GM19035 (cell line): ENCODE data around the gene RAB5B.
A peak's percentile ranks its signal among the peaks of the same experiment; 100 is the strongest.
"Not testable (repeated sequence)": the region's sequence is repeated elsewhere in the genome, so short reads cannot be mapped to it uniquely, and the experiment has no call there.

Experiments
- ATAC-seq: cut with Tn5 transposase; IDR thresholded peaks from one replicate; pipeline ENCODE4 v1.9.1; 2021; ENCODE audit not compliant: unreplicated experiment

The RAB5B gene

DNA sequence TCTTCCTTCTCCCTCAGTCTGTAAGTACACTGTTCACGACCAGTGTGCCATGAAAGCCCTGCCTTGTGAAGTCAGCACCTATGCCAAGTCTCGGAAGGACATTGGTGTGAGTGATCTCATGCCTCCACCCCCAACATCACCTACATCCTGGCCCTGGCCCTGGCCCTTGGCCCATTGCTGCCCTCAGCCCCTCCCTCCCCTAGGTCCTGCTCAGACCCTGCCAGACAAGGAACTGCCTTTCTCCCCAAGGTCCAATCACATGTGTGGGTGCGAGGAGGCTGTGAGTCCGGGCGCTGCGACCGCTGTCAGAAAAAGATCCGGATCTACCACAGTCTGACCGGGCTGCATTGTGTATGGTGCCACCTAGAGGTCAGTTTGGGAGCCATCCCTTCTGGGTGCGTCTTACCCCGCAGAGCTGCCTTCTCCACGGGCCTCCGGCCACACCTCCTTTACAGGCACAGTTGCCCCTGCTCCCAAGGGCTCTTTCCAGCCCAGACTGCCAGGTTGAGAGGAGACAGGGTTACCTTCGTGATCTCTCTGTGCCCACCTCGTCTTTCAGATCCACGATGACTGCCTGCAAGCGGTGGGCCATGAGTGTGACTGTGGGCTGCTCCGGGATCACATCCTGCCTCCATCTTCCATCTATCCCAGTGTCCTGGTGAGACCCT, 33.7 kb upstream of the RAB5B start:
- ATAC-seq, result peak; percentile 97

DNA sequence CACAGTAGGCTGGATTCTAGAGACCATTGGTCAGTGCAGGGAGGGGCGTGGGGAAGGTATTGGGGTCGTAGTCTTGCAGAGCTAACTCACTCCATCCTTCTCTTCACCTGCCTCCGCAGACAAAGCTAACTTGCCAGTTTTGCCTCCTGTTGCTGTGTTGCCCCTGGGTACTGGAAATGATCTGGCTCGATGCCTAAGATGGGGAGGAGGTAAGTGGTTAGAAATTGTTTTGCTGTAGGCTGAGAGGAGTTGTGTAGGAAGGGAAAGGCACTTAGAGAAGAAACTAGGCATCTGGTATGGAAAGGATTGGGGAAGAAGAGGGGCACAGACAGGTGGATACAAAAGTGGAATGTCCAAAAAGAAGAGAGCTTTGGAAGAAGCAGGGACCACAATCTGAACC, 31.8 kb upstream of the RAB5B start:
- ATAC-seq, result no peak

DNA sequence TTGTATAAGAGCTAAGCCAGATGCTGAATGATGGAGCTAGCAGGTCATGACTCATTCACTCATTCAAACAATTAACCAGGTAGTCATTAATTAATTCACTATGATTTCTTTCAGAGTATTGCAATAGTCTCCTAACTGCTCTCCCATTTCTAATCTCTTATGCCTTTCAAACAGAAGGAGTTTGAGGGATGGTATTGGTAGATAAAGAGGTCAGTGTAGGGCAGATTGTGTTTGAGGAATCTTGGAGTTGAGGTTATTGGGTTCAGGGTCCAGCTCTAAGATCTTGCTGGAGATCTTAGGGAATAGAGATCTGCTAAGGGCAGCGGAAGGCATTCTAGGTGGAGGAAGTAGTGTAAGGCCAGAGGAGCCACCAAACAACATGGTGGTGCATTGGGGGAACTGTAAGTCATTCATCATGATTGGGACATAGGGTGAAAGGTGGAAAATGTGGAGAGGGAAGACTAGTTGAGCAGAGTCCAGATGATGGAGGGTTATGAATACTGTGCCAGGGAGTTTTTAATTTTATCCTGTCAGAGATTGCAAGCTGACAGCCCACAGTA, 31.2 kb upstream of the RAB5B start:
- no peak for ATAC-seq

DNA sequence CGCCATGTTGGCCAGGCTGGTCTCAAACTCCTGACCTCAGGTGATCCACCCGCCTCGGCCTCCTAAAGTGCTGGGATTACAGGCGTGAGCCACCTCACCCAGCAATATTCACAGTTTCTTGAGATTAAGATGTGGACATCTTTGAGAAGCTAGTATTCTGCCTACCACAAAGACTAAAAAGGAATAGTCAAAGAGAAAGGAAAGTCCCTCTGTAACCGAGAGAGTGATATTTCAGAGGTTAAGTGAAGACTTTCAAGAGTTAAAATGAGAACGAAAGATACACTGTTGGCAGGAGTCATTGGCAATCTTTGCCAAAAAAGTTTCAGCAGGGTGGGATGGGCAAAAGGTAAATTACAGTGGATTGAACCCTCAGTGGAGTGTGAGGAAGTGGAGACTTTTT, 27.3 kb upstream of the RAB5B start:
- no peak for ATAC-seq

DNA sequence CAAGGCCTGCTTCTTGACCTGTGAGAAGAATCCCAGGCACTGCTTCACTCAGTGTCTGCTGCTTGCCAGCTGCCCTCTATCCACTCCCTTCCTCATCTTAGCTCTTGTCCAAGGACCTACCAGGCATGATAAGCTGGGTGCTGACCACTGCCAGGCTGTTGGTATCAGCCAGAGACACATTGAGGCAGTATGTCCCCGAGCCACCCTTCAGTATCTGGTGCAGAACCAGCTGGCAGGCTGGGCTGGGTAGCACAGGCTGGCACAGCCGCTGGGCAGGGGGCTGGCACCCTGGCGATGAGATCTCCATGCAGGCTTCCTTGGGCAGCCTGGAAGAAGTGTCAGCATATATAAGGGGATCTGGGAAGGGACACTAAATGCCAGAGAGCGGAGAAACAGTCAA, 18.5 kb upstream of the RAB5B start:
- no peak for ATAC-seq

DNA sequence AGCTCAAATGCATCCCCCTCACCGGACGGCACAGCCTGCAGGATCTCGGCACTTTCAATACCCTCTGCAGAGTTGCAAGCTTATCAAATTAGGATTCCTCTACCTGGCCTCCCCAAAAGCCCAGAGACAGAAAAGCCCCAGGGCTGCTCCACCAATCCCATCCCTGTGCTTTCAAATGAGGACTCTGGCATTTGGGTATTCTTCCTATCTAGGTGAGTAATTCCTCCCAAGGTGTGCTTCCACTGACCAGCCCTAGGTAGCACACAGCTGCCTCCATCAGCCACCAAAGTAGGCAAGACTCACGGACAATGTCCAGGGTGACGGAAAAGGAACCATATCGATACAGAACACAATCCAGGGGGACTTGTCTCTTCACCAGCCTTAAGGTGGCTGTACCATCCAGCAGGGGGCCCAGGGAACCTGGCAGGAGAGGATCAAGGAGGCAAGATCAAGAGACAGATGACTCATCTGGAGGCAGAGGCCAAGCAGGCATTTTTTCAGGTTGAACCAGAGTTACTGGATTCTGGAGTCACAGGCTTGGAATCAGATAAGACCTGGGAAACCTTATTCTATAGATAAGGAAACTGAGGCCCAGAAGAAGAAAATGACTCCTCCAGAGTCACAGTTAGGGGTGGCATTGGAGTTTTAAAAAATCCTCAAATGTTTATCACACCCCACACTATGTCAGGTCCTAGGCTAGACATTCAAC, 17.9 kb upstream of the RAB5B start:
- ATAC-seq, result no peak

DNA sequence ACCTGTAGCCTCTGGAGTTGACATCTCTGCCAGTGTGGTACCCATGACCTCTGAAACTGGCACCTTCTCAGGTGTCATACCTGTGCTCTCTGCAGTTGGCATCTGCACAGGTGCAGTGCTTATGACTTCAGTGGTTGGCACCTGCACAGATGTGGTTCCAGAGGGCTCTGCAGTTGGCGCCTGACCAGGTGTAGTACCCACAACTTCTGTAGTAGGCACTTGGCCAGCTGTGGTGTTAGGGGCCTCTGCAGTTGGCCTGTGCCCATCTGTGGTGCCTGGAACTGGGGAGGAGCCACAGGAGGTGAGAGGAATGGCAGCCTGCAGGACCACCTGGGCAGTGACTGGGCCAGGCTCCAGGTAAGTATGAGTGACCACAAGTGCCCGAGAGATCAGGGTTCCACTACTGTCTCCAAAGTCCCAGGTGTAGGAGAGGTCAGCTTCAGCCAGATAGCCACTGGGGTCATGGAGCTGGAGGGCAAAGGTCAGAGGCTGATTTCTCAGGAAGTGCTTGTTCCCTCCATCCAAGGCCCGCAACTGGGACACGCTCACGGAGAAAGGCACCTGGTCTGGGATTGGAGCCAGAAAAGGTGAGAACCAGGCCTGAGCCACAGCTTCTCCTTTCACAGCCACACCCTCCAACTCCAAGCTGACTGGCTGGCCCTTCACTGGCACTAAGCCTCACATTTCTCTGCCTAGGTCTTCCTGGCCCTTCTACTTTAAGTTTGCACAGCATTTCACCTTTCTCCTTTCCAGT, 16.6 kb upstream of the RAB5B start:
- no peak for ATAC-seq

DNA sequence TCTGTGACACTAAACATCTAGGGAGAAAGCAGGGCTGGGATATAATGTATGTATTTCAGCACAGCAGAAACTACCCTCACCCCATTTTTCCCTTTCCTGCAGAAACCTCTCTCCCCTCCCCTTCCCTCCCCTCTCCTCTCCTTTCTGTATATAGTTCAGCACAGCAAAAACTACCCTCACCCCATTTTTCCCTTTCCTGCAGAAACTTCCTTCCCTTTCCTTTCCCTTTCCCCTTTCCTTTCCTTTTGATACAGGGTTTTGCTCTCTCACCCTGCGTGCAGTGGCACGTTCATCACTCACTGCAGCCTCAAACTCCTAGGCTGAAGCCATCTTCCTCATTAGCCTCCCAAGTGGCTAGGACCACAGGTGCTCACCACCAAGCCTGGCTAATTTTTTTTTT, 10.1 kb upstream of the RAB5B start:
- no peak for ATAC-seq

DNA sequence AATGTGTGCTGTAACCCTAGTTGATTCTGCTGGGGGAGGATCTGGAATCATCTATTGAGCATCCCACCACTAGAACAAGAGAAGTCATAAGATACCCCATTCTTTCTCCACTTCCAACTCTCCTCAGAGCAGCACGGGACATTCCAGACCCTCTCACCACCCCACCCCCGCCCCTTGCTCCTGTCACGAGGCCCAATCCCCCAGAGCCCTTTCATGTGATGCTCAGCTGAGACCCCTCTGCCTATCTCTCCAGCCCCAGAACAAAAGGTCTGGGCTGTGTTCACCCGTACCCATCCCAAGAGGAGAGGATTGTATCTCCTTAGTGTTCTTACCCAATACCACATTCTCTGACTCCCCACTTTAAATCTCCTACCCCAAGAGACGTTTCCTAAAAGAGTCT, 8.6 kb upstream of the RAB5B start:
- no peak for ATAC-seq

DNA sequence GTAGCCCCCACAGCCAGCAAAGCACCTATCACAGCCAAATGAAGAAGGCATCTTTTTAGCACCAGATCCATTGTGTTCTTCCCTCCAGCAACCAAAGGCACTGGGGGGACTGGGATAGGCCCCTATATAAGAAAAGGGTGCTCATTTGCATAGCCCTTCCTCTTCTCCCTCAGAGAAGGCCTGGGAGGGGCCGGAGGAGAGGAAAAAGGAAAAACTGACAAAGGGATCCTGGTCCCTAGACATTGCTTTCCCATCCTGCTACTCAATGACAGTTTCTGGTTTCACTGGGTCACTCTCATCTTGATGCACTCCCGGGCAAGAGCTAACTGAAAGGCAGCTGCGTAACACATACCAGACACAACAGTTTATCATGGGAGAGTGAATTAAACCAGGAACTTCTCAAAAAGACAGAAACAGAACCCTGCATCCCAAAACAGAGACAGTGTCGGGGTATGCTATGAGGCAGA, 7.9 kb upstream of the RAB5B start, which contains the start of gene PMEL:
Gene PMEL, minus strand, starts transcription at position 102 of the 467 bp plus-strand sequence. Its CDS starts 31 bp downstream, at position 71.
- ATAC-seq, result no peak

DNA sequence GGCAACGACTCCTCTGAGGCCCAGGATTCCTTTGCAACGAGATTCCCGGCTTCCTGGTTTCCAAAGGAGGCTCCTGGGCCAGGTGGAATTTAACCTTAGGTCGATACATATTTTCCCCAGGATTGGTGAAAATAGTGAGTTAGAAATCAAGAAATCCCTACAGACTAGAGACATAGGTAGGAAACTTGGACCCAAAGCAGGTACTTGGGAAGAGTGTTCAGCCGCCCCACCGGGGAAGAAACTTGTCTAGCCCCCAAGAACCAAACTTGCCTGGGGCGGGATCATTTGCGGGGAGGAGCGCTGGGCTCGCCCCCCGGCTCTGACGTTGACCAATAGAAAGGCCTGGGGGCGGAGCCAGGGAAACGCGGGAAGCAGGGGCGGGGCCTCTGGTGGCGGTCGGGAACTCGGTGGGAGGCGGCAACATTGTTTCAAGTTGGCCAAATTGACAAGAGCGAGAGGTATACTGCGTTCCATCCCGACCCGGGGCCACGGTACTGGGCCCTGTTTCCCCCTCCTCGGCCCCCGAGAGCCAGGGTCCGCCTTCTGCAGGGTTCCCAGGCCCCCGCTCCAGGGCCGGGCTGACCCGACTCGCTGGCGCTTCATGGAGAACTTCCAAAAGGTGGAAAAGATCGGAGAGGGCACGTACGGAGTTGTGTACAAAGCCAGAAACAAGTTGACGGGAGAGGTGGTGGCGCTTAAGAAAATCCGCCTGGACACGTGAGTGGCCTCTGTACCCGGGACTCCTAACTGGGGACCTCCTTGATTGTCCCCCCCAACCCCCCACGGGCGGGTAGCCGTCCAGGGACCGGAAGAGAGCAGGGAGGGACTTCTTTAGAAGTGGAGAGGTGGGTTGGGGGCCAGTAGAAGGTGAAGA, 7.2 kb upstream of the RAB5B start, which contains the start of gene CDK2:
Gene CDK2, plus strand, starts transcription at position 423 of the 874 bp plus-strand sequence. Its CDS starts 179 bp downstream, at position 602.
- peak; percentile 93 for ATAC-seq

DNA sequence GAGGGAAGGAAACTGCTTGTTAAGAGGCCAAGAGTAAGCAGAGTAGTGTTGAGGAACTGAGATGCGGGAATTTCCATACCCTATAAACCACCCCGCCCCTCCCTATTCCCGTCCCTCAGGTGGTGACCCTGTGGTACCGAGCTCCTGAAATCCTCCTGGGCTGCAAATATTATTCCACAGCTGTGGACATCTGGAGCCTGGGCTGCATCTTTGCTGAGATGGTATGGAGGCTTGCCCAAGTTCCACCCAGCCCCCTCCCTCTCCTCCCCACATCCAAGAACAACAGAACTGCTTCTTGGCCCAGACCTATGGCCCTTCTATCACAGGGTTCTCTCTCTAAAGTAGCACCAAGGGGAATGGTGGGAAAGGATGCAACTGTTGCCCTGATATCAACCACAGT, 4.5 kb upstream of the RAB5B start:
- ATAC-seq, result no peak

DNA sequence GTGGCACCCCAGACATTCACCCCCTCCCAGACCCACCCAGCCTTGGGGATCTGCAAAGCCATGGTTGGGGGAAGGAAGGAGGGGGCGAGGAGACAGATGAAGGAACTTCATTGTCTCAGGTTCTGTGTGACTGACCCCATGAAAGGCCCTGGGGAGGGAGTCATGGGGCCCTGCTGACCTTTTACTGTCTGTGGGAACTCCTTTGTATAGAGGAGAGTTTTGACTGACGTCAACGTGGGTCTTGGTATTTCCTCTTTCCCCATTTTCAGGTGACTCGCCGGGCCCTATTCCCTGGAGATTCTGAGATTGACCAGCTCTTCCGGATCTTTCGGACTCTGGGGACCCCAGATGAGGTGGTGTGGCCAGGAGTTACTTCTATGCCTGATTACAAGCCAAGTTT, 3.1 kb upstream of the RAB5B start:
- ATAC-seq, result no peak

DNA sequence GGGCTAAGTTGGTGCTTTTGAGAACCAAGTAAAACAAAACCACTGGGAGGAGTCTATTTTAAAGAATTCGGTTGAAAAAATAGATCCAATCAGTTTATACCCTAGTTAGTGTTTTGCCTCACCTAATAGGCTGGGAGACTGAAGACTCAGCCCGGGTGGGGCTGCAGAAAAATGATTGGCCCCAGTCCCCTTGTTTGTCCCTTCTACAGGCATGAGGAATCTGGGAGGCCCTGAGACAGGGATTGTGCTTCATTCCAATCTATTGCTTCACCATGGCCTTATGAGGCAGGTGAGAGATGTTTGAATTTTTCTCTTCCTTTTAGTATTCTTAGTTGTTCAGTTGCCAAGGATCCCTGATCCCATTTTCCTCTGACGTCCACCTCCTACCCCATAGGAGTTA, 1.8 kb upstream of the RAB5B start:
- ATAC-seq, result no peak

DNA sequence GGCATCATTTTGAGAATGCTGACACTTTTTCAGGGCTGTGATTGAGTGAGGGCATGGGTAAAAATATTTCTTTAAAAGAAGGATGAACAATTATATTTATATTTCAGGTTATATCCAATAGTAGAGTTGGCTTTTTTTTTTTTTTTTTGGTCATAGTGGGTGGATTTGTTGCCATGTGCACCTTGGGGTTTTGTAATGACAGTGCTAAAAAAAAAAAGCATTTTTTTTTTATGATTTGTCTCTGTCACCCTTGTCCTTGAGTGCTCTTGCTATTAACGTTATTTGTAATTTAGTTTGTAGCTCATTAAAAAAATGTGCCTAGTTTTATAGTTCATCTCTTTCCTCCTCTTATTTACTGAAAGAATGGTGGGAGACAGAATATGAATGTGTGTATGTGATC, 1.4 kb upstream of the RAB5B start:
- ATAC-seq, result no peak

DNA sequence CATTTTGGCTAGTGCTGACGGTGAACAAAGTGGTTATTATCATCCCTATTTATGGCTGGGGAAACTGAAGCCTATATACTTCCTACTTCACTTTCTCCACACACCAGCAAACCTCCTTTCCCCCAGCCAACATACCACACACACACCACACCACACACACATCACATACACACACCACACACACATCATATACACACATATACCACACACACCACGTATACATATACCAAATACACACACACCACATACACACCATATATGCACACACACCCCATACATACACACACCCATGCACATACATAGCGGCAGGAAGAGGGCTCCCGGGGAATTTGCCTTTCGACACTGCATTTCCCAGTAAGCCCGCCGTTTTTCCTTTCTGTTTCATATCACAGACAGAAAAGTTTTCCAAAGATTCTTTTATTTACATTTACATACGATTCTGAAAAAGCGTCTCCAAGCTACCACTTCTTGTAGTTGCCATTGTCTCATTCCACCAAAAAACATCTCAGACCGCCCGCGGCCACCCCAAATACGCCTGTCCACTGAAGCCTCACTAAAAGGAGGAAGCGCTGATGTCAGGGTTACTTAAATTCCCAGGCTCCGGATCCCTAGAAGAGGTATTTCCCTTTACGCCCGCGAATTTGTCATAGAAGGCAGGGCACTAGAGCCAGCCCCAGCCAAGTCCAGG, 823 bp upstream of the RAB5B start:
- no peak for ATAC-seq

DNA sequence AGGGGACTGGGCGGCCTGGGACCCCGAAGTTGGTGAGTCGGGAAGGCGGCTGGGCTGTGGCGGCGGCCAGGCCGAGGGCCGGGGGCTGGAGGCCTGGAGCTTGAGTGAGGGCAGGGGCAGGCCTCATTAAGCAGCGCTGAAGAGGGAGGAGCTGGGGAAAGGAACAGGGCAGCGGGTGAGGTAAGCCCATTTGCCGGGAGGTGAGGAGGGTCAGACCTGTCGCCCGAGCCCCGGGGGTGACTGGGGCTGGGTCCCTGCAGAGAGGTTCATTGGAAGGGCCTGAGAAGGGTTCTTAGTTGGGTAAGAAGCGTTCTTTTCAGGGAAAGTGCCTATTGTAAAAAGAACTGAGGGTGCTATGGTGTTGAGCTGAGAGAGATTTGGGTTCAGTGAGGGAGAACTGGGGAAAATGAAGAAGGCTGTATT, 441 bp downstream of the RAB5B start:
- peak; percentile 20 for ATAC-seq

DNA sequence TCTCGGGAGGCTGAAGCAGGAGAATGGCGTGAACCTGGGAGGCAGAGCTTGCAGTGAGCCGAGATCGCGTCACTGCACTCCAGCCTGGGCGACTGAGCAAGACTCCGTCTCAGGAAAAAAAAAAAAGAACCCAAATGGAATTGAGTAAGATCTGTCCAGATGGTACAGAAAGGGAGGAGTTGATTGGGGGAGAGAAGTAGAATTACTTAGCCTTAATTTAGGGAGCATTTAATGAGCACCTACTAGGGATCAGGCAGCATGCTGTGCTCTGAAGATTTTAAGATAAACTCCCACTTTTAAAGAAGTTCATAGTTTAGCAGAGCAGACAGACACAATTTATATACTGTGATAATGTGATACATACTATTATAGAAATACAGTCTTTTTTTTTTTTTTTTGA, 4.5 kb downstream of the RAB5B start:
- no peak for ATAC-seq

DNA sequence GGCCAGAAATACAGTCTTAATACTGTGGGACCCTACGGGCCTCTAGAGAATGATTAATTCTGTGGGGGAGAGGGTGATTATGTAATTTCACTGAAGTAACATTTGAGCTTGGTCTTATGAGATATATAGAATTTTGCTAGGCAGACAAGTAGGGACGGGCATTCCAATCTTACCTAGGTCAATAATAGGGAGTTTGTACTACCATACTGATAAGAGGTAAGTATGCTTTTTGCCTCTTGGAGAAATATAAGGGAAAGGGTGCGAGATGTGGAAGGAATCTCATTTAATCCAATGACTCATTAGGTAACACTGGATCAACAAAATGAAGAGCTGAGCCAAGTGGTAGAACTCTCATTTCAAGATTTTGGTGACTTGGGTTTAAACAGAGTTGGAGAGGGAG, 5.2 kb downstream of the RAB5B start:
- ATAC-seq, result no peak

DNA sequence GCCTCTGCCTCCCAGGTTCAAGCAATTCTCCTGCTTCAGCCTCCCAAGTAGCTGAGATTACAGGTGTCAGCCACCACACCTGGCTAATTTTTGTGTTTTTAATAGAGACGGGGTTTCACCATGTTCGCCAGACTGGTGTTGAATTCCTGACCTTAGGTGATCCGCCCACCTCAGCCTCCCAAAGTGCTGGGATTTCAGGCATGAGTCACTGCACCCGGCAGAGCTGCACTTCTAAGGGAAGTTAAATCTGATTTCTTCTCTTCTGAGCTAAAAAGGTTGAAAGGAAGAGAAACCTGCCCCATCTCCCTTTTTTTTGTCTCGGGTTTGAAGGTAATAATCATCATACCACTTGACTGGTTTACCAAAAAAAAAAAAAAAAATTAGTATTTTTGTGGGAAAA, 8.0 kb downstream of the RAB5B start:
- ATAC-seq, result not testable (repeated sequence)
